Astrocyte (in vitro differentiated cells and primary cell): ENCODE measurements around the gene FXYD4. TPM values are rescaled to one million over a fixed set of nuclear protein-coding genes. Genes with fewer than 3 reads are reported as not detected.

Experiments used
- DNase-seq: peaks from one replicate; pipeline ENCODE4 v3.0.0-alpha.2; 2010; ENCODE audit warnings: low read depth
- FAIRE-seq: peaks from 2 replicates; lab custom pipeline; 2011; peaks lifted over from hg19 to GRCh38; lab: Jason Lieb, UNC
- H2AFZ ChIP-seq: 2 replicates; pipeline ENCODE4 v1.6.0; 2012; ENCODE audit warnings: low read depth, low read length, inconsistent platforms
- H3K27ac ChIP-seq: 2 replicates; pipeline ENCODE4 v1.5.1; 2011; ENCODE audit warnings: low read depth, low read length, inconsistent platforms
- H3K27me3 ChIP-seq: 2 replicates; pipeline ENCODE4 v1.6.0; 2011; ENCODE audit warnings: low read length, inconsistent platforms; ENCODE audit not compliant: insufficient read depth
- H3K36me3 ChIP-seq: 2 replicates; pipeline ENCODE4 v1.5.1; 2011; ENCODE audit warnings: low read length, inconsistent platforms; ENCODE audit not compliant: insufficient read depth
- H3K4me1 ChIP-seq: 2 replicates; pipeline ENCODE4 v1.5.1; 2011; ENCODE audit warnings: low read length, inconsistent platforms; ENCODE audit not compliant: insufficient read depth
- H3K4me2 ChIP-seq: 2 replicates; pipeline ENCODE4 v1.6.0; 2012; ENCODE audit warnings: low read length, inconsistent platforms
- H3K4me3 ChIP-seq: 2 replicates; pipeline ENCODE4 v1.5.1; 2011; ENCODE audit warnings: low read depth, mild to moderate bottlenecking, low read length, inconsistent platforms; ENCODE audit not compliant: insufficient read depth
- H3K79me2 ChIP-seq: 2 replicates; pipeline ENCODE4 v1.6.0; 2012; ENCODE audit warnings: mild to moderate bottlenecking, low read length, inconsistent platforms; ENCODE audit not compliant: insufficient read depth
- H3K9ac ChIP-seq: 2 replicates; pipeline ENCODE4 v1.6.0; 2012; ENCODE audit warnings: mild to moderate bottlenecking, low read length, inconsistent platforms
- H3K9me3 ChIP-seq: 2 replicates; pipeline ENCODE4 v1.5.1; 2012; ENCODE audit warnings: low read depth, mild to moderate bottlenecking, low read length, inconsistent platforms; ENCODE audit not compliant: insufficient read depth
- H4K20me1 ChIP-seq: 2 replicates; pipeline ENCODE4 v1.6.0; 2012; ENCODE audit warnings: low read length, inconsistent platforms; ENCODE audit not compliant: insufficient read depth
- H3K27ac Mint-ChIP-seq: one replicate; pipeline ENCODE4 v1.8.0; 2021; ENCODE audit warnings: mild to moderate bottlenecking, mixed read lengths; ENCODE audit not compliant: unreplicated experiment
- H3K27me3 Mint-ChIP-seq: one replicate; pipeline ENCODE4 v1.8.0; 2021; ENCODE audit warnings: low read depth, mixed read lengths; ENCODE audit not compliant: unreplicated experiment
- H3K36me3 Mint-ChIP-seq: one replicate; pipeline ENCODE4 v1.8.0; 2021; ENCODE audit warnings: low read depth, mixed read lengths; ENCODE audit not compliant: unreplicated experiment
- H3K4me1 Mint-ChIP-seq: one replicate; pipeline ENCODE4 v1.8.0; 2021; ENCODE audit warnings: low read depth, mixed read lengths; ENCODE audit not compliant: unreplicated experiment
- H3K4me3 Mint-ChIP-seq: one replicate; pipeline ENCODE4 v1.8.0; 2021; ENCODE audit warnings: mild to moderate bottlenecking, moderate library complexity, mixed read lengths; ENCODE audit not compliant: unreplicated experiment
- H3K9me3 Mint-ChIP-seq: one replicate; pipeline ENCODE4 v1.8.0; 2021; ENCODE audit warnings: mild to moderate bottlenecking, mixed read lengths; ENCODE audit not compliant: unreplicated experiment
- CTCF ChIP-seq: IDR thresholded peaks from 2 replicates; pipeline ENCODE4 v1.5.1; 2011; ENCODE audit warnings: low read depth, mild to moderate bottlenecking, inconsistent platforms, low read length, moderate library complexity; ENCODE audit not compliant: insufficient read depth
- EZH2 ChIP-seq: IDR thresholded peaks from 2 replicates; pipeline ENCODE4 v1.6.1; 2012; ENCODE audit warnings: mild to moderate bottlenecking, low read length, inconsistent platforms; ENCODE audit not compliant: insufficient read depth
- total RNA-seq: library from RNA; stranded (reverse); gene quantifications from 2 replicates; pipeline ENCODE4 v1.2.1, GENCODE V29; 2021

Gene FXYD4
- total RNA-seq, 1 donor from 2014 or later, result not detected

DNA sequence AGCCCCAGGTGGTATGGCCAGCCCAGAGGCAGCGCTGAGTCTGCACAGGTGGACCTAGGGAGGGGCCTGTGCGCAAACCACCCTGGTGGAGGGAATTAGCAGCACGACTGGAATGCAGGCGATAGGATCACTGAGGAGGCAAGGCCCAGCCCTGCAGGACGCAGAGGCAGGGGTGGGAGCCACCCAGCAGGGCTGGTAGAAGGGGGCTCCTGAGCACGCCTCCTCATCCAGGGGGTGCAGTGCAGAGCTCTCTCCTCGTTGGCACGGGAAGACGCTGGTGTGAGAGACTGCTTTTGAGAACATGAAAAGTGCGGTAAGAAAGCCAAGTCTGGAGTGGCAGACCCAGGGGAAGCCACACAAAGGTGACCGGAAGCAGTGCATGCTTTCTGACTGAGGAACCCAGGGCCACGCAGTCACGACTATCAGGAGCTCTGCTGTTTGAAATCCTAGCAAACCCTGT lies 6.0 kb downstream of the FXYD4 start:
- no peak overlapping the region for H2AFZ ChIP-seq
- no peaks in the 10 kb centered on the region for H3K79me2 ChIP-seq
- peaks cover 2% of the 10 kb centered on the region for H3K36me3 Mint-ChIP-seq
- no peaks in the 10 kb centered on the region for H3K27me3 ChIP-seq
- no peaks in the 10 kb centered on the region for H3K9me3 ChIP-seq
- TF ChIP-seq CTCF, result no peak
- TF ChIP-seq EZH2, result no peak
- peaks cover 7% of the 10 kb centered on the region for H3K27me3 Mint-ChIP-seq
- no peaks in the 10 kb centered on the region for H3K9me3 Mint-ChIP-seq
- H3K4me1 Mint-ChIP-seq, result peaks cover 3% of the 10 kb centered on the region
- H3K36me3 ChIP-seq, result no peaks in the 10 kb centered on the region
- H4K20me1 ChIP-seq, result no peaks in the 10 kb centered on the region
- no peak overlapping the region for H3K9ac ChIP-seq
- no peak overlapping the region for H3K4me3 Mint-ChIP-seq
- FAIRE-seq (no peak), DNase-seq (no peak)
- no peak overlapping the region for H3K27ac Mint-ChIP-seq
- no peak overlapping the region for H3K27ac ChIP-seq
- no peaks in the 10 kb centered on the region for H3K4me1 ChIP-seq
- no peak overlapping the region for H3K4me2 ChIP-seq
- no peak overlapping the region for H3K4me3 ChIP-seq

DNA sequence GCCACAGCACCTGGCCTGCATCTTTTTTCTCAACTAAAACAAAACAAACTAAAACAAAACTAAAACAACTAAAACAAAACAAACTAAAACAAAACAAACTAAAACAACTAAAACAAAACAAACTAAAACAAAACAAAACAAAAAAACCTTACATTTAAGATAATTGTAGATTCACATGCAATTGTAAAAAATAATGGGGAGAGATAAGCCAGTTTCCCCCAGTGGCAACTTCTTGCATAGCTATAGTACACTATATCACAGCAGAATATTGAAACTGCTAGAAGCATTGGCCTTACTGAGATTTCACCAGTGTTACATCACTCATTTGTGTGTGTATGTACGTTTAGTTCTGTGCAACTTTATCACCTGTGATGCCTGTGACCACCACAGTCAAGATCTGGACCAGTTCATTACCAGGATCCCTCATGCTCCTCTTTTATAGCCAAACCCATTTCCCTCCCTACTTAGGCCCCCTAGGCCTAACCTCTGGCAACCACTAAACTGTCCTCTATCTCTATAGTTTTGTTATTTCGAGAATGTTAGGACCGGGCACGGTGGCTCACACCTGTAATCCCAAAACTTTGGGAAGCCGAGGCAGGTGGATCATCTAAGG lies 9.3 kb downstream of the FXYD4 start:
- Histone ChIP-seq H3K27ac (no peak overlapping the region), H3K27me3 (no peaks in the 10 kb centered on the region), H3K36me3 (peaks cover 7% of the 10 kb centered on the region), H3K79me2 (no peaks in the 10 kb centered on the region), H3K9me3 (no peaks in the 10 kb centered on the region), H3K4me1 (no peaks in the 10 kb centered on the region), H3K4me2 (no peak overlapping the region), H3K9ac (no peak overlapping the region), H2AFZ (no peak overlapping the region), H4K20me1 (peaks cover 13% of the 10 kb centered on the region), H3K4me3 (no peak overlapping the region)
- H3K4me3 Mint-ChIP-seq, result no peak overlapping the region
- H3K9me3 Mint-ChIP-seq, result no peaks in the 10 kb centered on the region
- peaks cover 3% of the 10 kb centered on the region for H3K4me1 Mint-ChIP-seq
- peak overlapping the region; percentile 92 for H3K27ac Mint-ChIP-seq
- TF ChIP-seq CTCF (peak; percentile 34), EZH2 (no peak)
- H3K36me3 Mint-ChIP-seq, result peaks cover 2% of the 10 kb centered on the region
- FAIRE-seq (no peak), DNase-seq (no peak)
- peaks cover 5% of the 10 kb centered on the region for H3K27me3 Mint-ChIP-seq
